ENCODE results near the gene WNT8A.
"Not testable (repeated sequence)": the region's sequence is repeated elsewhere in the genome, so short reads cannot be mapped to it uniquely, and the experiment has no call there.

Gene WNT8A, protein sequence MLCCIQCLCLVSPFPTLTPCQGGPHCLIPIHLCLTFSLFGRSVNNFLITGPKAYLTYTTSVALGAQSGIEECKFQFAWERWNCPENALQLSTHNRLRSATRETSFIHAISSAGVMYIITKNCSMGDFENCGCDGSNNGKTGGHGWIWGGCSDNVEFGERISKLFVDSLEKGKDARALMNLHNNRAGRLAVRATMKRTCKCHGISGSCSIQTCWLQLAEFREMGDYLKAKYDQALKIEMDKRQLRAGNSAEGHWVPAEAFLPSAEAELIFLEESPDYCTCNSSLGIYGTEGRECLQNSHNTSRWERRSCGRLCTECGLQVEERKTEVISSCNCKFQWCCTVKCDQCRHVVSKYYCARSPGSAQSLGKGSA

DNA sequence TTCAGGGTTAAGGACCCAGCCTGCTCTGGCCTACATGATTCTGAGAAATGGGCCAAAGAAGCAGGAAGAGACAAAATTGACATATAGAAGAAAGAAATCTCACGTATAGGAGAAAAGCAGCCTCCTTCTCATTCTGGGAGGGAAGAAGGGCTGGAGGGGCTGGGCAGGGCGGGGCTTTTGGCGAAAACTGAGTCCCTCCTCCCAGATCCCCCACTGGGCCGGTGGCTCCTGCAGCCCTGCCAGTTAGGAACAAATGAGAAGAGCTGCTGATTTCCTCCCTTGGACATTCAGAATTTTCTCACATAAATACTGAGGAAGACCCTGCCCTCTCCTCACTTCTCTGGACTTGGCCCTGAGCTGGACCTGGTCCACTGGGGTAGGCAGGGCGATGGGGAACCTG lies at the start of gene WNT8A:
Gene WNT8A, plus strand, starts transcription at position 332 of the 400 bp plus-strand sequence. CDS start 95 bp downstream, outside the sequence.
- no peak for DNase-seq

DNA sequence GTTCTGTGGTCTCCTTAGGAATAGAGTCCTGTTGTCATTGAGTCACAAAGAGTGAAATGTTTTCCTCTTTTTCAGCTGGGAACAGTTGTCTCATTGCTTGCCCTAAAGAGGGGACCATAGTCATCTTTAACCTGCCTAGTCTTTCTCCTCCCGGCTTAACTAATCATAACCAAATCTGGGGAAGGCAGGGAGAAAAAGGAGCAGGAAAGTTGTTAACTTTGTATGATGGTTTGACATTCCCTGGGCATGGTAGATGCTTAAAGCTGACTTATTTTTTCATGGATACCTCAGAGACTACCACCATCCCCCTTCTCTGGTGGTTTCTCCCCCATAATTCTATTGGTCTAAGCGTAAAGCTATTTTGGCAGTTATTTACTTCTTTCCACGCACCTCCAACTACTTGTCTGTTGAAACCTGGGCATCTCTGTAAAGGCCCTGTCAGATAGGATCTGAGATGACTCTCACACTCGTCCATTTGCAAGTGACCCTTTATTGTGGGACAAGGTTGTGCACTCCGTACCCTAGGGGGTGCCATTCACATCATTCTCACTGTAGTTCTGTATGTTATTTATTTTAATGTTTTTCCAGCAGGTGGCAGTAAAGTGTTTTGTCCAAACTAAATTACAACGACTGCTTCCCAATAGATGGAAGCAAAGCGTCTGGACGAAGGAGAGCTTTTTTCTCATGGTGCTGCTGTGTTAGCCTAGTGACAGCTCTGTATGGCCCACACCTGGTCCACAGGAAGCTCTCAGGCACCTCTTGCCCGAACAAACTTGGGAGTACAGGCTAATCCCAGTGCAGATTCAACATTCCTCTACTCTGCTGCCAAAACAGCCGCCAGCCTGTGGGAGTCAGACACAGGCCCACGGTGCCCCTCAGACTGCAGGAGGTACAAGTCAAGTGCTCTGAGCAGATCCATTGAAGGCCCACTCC lies 48.0 kb upstream of the WNT8A start:
- peak; percentile 92 for DNase-seq

DNA sequence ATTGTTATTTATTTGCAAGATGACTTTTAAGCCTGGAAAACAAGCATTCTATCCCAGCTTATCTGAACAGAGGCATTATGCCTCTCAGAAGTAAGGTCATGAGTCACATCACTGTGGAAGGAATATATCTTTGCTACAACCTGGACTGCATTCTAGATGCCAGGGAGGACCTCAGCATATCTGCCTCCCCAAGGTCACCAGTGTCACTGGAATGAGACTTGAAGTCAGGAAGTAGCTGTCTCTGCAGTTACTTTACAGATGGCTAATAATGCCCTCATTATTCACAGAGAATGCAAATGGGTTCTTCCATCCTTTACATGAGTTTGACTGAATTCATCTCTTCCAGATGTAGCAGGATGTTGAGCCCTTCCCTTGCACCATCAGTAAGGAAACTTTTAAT lies 46.6 kb upstream of the WNT8A start:
- DNase-seq: no peak

DNA sequence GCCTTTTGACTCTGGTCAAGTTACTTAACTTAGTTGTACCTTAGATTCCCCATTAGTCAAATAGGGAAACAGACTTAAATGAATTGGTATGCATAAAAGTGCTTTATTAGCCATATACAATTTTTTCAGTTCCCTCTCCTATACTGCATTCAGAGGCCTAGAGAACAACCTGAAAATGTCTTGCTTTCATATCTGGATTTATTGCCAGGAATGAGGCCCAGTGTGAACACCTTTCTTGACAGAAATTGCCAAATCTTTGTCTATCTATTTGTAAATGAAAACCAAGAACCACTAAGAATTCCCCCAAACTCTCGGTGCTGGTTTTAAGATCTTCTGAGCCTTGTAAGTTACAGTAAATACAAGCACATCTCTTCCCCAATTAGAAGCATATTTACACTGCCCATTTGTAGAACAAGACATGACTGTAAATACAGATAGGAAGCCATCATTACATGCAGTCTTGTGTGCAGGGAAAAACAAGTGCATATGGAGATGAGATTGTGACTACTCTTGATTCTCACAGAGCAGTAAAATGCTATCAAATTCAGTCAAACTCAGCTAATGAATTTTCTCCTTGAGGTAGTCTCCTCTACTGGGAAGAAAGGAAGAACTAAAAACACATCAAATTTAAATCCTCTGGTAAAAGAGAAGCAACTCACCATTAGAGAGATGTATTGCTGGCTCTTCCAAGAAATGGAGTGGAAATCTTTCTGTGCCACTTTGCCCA lies 45.8 kb upstream of the WNT8A start:
- no peak for DNase-seq

DNA sequence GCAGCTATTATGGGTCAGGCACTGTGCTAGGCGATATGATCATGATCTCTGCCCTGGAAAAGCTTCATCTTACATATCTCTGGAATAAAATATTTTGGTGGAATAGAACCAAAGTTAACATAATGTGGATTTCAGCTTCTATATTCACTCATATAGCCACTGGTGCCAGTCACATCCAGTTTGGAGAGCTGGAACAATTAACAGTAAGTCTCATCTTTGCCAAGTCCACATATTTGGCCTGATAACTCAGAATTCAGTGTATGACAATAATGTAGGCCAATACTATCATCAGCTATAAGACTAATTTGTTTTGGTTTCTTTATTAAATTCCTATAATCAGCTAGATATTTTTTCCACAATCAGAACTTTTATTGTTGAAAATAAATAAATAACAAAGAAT lies 45.0 kb upstream of the WNT8A start:
- DNase-seq: no peak

DNA sequence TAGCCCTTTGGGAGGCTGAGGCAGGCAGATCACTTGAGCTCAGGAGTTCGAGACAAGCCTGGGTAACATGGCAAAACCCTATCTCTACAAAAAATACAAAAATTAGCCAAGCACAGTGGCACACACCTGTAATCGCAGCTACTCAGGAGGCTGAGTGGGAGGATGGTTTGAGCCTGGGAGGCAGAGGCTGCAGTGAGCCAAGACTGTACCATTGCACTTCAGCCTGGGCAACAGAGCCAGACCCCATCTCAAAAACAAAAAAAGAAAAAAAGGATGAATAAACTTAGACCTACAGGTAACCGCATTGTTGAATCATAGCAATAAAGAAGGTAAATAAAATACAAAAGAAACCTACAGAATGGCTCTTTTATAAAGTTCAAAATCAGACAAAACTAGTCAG lies 38.5 kb upstream of the WNT8A start:
- not testable (repeated sequence) for DNase-seq

DNA sequence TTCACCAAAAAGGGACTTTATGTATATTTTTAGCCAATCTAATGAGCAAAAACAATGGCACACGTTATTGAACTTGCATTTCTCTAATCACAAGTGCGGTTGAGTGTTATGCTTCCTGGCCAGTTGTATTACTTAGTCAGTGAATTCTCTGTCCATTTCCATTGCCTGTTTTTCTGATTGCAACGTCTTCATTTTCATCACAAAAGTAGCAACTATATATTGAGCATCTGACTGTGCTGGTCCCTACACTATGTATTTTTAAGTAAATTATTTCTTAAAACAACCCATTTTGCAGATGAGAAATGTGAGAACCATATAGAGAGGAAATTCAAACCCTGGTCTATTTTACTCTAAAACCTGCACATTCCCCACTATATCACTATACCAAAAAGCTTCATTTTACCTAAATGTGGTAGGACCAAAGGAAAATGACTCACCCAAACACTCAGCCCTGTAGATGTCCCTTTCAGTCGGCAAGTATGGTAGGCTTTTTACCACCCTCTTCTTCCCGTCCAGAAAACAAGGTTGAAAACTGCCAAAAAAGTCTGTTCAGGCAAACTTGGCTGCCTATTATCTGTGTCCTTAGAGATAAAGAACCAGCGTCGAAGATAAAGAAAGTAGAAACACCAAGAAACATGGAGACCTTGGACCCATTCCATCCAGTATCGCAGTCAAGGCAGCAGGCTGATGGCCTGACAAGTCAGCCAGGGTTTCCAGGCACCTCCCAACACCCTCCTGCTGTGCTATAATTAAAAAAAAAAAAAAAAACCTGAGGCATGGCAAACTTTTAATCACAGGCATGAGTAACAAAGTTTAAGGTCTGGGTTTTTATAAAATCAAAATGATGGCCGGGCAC lies 32.2 kb upstream of the WNT8A start:
- DNase-seq: no peak

DNA sequence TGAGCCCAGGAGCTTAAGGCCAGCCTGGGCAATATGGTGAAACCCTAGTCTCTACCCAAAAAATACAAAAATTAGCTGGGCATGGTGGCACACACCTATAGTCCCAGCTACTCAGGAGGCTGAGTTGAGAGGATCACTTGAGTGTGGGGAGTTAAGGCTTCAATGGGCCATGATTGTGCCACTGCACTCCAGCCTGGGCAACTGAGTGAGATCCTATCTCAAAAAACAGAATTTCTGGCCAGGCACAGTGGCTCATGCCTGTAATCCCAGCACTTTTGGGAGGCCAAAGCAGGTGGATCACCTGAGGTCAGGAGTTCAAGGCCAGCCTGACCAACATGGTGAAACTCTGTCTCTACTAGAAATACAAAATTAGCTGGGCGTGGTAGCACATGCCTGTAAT lies 31.1 kb upstream of the WNT8A start:
- not testable (repeated sequence) for DNase-seq

DNA sequence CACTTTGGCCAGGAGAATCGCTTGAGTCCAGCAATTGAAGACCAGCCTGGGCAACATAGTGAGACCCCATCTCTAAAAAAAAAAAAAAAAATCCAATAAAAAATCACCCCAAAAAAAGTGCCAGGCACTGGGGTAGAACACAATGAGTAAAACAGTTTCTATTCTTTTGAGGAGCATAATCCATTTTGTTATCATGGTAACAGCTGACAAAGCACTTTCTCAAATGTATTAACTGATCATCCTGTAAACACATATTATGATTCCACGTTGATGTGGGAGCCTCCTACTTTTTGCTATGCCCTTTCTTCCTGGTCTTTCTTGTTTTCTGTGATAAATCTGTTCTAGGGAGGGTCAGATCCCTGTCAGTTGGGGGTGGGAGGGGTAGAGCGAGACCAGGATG lies 30.3 kb upstream of the WNT8A start:
- DNase-seq: no peak

DNA sequence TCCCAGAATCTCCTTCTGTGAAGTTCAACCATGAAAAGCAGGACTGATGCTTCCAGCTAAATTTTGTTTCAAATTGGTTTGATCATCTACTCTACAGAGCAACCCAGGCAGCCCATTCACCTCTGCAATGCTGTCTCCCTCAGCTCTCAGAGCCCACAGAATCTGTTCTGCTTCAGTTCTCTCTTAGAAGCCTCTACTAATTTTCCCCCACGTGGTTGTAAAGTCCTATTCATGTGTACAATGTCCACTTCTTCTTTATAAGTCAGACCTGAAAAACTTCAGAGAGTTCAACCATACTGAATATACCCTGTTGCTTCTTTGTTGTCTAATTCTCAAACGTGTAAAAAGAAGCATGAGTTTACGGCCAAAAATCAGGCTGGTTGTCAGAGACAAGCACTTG lies 29.6 kb upstream of the WNT8A start:
- no peak for DNase-seq

DNA sequence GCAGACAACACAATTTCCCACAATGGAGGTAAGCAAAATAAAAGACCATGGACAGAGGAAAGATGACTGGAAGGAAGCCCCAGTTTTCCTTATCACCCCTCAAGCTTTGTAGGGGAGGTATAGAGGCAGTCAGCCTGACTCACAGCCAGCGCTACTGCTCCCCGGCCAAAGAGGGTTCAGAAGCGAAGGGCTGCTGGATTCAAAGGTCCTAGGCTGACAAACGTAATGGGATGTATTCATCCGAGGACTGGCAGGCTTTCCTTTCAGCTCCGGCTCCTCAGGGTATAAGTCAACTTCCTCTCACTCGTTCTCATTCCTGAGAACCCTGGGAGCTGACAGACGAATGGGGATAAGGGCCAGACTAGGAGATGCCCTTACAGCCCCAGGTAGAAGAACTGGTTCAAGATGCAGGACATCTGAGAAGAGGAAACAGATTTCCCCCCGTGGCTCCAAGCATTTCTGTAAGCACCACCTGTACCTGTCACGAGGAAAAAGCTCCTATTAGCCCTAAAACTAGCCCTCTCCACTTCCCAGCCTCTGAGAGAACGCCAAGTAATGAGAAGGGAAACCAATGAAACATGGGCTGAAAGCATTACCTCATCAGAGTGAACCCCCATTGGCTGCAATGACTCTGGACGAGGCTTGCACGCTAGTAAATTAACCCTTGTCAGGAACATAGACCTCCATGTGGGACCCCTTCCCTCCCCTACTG lies 28.8 kb upstream of the WNT8A start:
- peak; percentile 56 for DNase-seq

DNA sequence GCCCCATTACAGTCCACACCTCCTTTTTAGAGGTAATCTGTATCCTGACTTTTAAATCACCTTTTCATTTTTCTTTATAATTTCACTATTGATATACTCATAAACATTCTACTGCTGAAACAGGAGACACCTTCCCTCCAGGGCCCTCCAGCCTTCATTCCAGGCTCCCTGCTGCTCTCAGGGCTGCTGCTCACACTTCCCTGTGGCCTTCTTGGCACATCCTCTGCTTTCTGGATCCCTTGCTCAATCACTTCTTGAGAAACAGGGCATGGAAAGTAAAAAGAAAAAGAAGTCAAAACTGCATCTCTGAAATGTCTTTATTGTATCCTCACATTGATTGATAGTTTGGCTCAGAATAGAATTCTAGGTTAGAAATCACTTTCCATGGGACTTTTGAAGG lies 19.3 kb upstream of the WNT8A start:
- DNase-seq: peak; percentile 15

DNA sequence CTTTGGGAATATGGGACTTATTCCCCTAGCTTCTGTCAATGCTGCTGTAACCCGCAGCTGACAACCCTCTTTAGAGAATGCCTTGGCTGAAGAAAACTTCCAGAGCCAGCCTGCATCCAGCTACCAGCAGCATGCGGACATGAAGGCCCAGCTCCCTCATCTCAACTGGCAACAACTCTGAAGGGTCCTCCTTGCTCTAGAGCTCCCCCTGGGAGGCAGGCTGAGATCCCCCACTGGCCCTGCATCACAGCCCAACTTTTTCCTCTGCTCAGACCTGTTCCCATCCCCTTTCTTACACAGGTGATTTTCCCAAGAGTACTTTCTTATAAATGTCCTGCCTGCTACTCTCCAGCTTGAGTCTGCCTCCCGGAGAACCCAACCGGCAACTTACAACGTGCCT lies 18.7 kb upstream of the WNT8A start:
- peak; percentile 21 for DNase-seq

DNA sequence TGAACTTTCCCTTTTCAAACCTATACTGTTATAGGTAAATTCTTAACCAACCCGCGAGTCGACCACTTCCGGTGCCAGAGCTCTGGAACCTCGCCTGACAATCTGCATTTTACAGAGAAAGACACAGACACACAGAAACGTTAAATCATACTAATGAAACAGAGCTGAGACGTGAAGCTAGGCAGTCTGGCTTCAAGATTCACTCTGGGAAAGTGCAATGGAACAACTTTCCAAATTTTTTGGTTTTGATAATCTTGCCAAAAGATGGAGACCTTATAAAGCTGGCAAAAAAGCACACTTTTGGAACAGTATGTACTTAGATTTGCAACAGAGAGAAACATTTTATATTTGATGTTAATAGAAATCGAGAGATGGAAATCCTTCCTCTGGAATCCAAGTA lies 15.9 kb upstream of the WNT8A start:
- no peak for DNase-seq

DNA sequence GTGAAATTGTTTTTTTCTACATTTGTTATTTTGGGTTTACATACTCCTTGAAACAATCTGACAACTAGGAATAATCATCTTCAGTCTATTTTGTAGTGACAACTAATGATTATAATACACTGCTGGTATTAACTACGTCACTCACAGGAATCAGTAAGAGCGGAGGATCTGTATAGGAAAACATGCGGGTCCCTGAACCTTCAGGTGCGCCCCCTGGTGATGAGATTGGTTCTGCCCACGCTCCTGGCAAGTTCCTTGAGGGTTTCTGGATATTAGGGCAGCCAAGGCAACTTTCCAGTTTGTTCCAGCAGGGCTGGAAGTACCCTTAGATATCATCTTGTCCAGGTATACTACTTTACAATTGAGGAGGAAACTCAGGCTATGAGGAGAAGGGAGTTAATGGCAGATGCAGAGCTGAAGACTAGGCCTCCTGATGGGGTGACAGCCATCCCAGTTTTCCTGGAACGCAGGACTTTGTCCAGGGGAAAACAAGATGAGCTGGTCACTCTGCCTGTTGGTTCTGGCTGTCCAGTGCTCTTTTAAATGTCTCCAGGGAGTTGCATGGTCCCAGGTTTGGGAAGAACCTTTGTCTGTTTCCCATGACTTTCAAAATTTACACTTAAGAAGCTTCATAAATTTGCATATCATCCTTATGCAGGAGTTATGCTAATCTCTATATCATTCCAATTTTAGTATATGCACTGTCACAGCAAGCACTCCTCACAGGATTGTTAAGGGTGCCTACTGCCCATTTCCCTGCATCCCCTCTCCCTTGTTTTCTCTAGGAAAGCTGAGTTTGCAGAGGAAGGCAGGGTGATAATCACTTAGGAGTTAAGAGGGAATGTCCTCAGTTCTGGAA lies 14.9 kb upstream of the WNT8A start:
- DNase-seq: peak; percentile 80

DNA sequence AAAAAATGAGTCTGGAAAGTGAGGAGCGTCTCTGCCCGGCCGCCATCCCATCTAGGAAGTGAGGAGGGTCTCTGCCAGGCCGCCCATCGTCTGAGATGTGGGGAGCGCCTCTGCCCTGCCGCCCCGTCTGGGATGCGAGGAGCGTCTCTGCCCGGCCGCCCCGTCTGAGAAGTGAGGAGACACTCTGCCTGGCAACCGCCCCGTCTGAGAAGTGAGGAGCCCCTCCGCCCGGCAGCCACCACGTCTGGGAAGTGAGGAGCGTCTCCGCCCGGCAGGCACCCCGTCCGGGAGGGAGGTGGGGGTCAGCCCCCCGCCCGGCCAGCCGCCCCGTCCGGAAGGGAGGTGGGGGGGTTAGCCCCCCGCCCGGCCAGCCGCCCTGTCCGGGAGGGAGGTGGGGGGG lies 13.8 kb upstream of the WNT8A start:
- not testable (repeated sequence) for DNase-seq

DNA sequence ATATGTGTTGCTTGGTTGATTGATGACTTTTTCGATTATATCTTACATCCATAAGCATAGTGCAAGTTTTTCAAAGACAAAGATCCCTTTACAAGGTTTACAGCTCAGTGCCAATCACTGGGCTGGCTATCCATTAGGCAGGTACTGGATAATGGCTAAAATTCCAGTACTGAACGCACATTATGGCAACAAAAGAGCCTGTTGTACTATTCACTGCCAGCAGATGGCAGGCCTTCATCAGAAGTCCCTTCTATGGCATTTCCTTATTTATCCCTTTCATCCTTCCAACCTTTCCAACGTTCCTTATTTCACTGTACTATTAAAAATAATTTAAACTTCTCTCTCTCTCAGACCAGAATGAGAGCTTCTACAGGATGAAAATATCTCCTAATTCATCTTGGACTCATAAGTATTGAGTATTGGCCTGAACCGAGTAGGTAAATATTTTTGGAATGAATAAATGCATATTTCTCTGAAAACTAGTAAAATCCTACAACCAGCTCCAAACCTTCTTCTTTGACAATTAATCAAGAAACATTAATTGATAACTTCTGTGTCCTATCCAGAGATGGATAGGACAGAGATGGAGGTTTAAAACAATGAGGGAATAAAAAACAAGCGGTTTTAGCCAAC lies 6.7 kb upstream of the WNT8A start:
- DNase-seq: peak; percentile 74

DNA sequence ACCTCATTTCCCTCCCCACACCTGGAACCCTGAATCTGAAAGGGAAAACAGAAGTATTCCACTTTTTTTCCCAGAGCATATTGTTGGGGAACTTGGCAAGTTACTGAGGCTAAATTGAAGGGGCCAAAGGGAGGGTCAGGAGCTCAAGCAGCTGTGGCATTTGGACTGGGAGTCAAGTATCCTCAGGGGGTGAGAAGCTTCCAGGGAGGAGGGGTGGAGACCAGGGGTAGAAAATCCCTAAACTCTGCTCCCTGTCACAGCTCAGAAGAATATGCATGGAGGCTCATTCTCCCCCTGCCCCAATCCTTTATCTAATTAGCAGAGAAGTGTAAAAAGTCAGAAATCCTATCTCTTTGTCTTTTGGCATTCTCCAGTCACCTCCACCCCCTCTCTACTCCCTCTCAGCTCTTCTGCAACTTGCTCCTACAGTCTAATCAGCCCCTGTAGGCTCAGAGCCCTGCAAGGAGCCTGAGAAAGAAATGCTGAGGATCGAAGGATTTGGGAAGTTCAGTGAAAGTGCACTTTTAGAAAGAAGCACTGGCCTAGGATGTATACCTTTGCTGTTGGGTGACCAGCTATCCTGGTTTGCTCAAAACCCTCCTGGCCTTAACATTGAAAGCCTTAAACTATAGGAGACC lies 5.7 kb upstream of the WNT8A start:
- no peak for DNase-seq

DNA sequence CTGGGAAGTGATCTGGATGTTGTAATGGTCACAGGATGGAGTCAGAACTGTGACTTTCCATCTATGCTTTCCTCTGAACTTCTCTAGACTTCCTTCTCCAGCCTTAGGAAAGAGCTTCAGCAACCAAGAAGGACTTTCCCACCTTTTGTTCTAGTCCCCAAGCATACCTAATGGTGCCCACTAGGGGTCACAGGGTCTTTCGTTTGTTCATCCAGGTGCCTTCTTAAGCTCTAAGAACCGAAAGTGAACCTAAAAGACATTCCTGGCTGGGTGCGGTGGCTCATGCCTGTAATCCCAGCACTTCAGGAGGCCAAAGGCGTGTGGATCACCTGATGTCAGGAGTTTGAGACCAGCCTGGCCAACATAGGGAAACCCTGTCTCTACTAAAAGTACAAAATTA lies 1.8 kb upstream of the WNT8A start:
- no peak for DNase-seq

DNA sequence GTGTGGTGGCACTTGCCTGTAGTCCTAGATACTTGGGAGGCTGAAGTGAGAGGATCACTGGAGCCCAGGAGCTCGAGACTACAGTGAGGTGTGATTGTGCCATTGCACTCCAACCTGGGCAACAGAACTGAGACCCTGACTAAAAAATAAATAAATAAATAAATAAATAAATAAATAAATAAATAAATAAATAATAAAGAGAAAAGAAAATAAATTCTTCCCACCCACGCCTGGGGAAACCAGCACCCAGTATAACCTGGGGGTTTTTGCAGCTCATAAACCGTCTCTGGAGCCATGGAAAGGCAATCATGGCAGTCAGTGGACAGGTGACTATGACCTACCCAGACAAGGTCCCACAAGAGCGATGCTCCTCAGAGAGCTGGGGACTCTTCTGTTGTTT lies 7.9 kb downstream of the WNT8A start:
- DNase-seq: no peak

Data from NCI-H69 (cell line).